ENCODE results near the gene CLSTN2. TPM values are rescaled to one million over a fixed set of nuclear protein-coding genes. Genes with fewer than 3 reads are reported as not detected.
"Not testable (repeated sequence)": the region's sequence is repeated elsewhere in the genome, so short reads cannot be mapped to it uniquely, and the experiment has no call there.

CLSTN2 gene
- total RNA-seq, 1 donor from 2014 or later = 143 TPM

GRCh38 chr3:140408252-140408651 is 473.3 kb downstream of the CLSTN2 start:
- Mint-ChIP-seq H3K4me1 (ENCODE audit: unreplicated experiment) (peaks cover 4% of the 10 kb centered on the region), H3K36me3 (ENCODE audit: unreplicated experiment) (peaks cover 43% of the 10 kb centered on the region), H3K4me3 (ENCODE audit: unreplicated experiment) (no peak overlapping the region), H3K27ac (ENCODE audit: unreplicated experiment) (no peak overlapping the region), H3K27me3 (ENCODE audit: unreplicated experiment) (no peaks in the 10 kb centered on the region), H3K9me3 (ENCODE audit: unreplicated experiment) (peaks cover 26% of the 10 kb centered on the region)
- DNase-seq (ENCODE audit: extremely low spot score, unreplicated experiment) = no peak
- no peak for TF ChIP-seq CTCF (IDR thresholded peaks at IDR 0.05)

GRCh38 chr3:140416666-140417065 is 481.7 kb downstream of the CLSTN2 start:
- Mint-ChIP-seq H3K9me3 (ENCODE audit: unreplicated experiment) (peaks cover 19% of the 10 kb centered on the region), H3K27ac (ENCODE audit: unreplicated experiment) (no peak overlapping the region), H3K4me3 (ENCODE audit: unreplicated experiment) (no peak overlapping the region), H3K27me3 (ENCODE audit: unreplicated experiment) (no peaks in the 10 kb centered on the region), H3K36me3 (ENCODE audit: unreplicated experiment) (peaks cover 22% of the 10 kb centered on the region), H3K4me1 (ENCODE audit: unreplicated experiment) (peaks cover 34% of the 10 kb centered on the region)
- no peak for DNase-seq (ENCODE audit: extremely low spot score, unreplicated experiment)
- no peak for TF ChIP-seq CTCF (IDR thresholded peaks at IDR 0.05)

DNA sequence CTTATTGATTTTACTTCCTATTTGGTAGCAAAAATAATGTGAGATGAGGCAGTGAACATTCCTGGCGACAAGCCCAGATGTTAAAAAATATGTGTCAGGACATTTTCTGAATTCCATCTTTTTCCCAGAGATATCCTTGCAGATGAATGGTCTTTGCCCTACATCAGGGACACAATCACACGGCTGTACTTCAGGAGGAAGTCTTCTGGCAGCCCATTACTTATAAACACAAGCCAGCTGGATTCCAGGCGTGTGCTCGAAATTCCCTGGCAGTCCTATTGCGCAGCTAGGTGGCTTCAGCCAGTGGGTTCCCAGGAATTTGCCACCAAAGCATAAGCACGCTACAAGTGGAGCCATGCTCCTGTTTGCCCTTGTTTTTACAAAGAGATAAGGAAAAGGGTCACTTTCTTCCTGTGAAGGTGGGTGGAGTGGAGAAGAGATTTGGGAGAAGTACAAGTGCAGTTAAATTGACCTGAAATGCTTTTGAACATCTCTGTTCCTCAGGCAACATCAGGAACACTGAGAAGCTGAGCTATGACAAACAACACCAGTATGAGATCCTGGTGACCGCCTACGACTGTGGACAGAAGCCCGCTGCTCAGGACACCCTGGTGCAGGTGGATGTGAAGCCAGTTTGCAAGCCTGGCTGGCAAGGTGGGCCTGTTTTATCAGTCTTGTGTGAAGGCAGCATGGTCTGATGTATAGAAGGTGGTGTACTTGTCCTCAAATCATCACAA is 485.8 kb downstream of the CLSTN2 start:
- H3K4me1 Mint-ChIP-seq (ENCODE audit: unreplicated experiment) = peaks cover 66% of the 10 kb centered on the region
- peak overlapping the region; percentile 91 for H3K27ac Mint-ChIP-seq (ENCODE audit: unreplicated experiment)
- peak overlapping the region; percentile 5 for H3K4me3 Mint-ChIP-seq (ENCODE audit: unreplicated experiment)
- peaks cover 3% of the 10 kb centered on the region for H3K9me3 Mint-ChIP-seq (ENCODE audit: unreplicated experiment)
- H3K36me3 Mint-ChIP-seq (ENCODE audit: unreplicated experiment) = peaks cover 4% of the 10 kb centered on the region
- DNase-seq (ENCODE audit: extremely low spot score, unreplicated experiment) = no peak
- TF ChIP-seq CTCF (IDR thresholded peaks at IDR 0.05) = peak; percentile 42
- H3K27me3 Mint-ChIP-seq (ENCODE audit: unreplicated experiment) = no peaks in the 10 kb centered on the region

- H3K9me3 Mint-ChIP-seq (ENCODE audit: unreplicated experiment) = no peaks in the 10 kb centered on the region
- no peak for DNase-seq (ENCODE audit: extremely low spot score, unreplicated experiment)
- H3K27me3 Mint-ChIP-seq (ENCODE audit: unreplicated experiment) = no peaks in the 10 kb centered on the region
- H3K4me3 Mint-ChIP-seq (ENCODE audit: unreplicated experiment) = no peak overlapping the region
- TF ChIP-seq CTCF (IDR thresholded peaks at IDR 0.05) = no peak
- H3K27ac Mint-ChIP-seq (ENCODE audit: unreplicated experiment) = peak overlapping the region; percentile 91
- peaks cover 7% of the 10 kb centered on the region for H3K36me3 Mint-ChIP-seq (ENCODE audit: unreplicated experiment)
- peaks cover 69% of the 10 kb centered on the region for H3K4me1 Mint-ChIP-seq (ENCODE audit: unreplicated experiment)
These were observed 486.9 kb downstream of the CLSTN2 start for GRCh38 chr3:140421884-140422283.

- TF ChIP-seq CTCF (IDR thresholded peaks at IDR 0.05) = no peak
These were observed 488.2 kb downstream of the CLSTN2 start for GRCh38 chr3:140423146-140423545.

DNA sequence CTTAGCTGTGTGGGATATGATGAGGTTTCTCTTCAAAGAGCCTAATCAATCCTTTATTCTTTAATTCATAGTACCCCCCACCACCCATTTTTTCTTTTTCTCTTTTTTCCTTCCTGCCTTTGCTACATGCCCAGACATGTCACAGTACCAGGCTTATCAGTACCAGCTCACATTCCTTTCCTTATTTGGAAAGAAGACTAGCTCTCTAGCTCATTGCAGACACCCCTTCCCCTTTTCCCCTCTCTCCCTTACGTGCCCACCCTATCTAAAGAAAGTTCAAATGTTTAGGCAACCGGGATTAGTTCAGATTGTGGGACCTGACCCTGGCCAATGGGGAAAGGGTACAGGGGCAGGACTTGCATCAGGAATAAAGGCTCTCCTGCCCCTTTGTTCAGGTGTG is 488.6 kb downstream of the CLSTN2 start:
- H3K36me3 Mint-ChIP-seq (ENCODE audit: unreplicated experiment); DNase-seq (ENCODE audit: extremely low spot score, unreplicated experiment); H3K4me3 Mint-ChIP-seq (ENCODE audit: unreplicated experiment); H3K9me3 Mint-ChIP-seq (ENCODE audit: unreplicated experiment); H3K27me3 Mint-ChIP-seq (ENCODE audit: unreplicated experiment): not testable (repeated sequence)
- peaks cover 58% of the 10 kb centered on the region for H3K4me1 Mint-ChIP-seq (ENCODE audit: unreplicated experiment)
- H3K27ac Mint-ChIP-seq (ENCODE audit: unreplicated experiment) = peak overlapping the region; percentile 73

More at GRCh38 chr3:140423146-140423545, 488.2 kb downstream of the CLSTN2 start:
- Mint-ChIP-seq H3K36me3 (ENCODE audit: unreplicated experiment) (peaks cover 6% of the 10 kb centered on the region), H3K27me3 (ENCODE audit: unreplicated experiment) (no peaks in the 10 kb centered on the region), H3K4me1 (ENCODE audit: unreplicated experiment) (peaks cover 60% of the 10 kb centered on the region), H3K9me3 (ENCODE audit: unreplicated experiment) (no peaks in the 10 kb centered on the region), H3K4me3 (ENCODE audit: unreplicated experiment) (no peak overlapping the region), H3K27ac (ENCODE audit: unreplicated experiment) (peak overlapping the region; percentile 73)
- no peak for DNase-seq (ENCODE audit: extremely low spot score, unreplicated experiment)

Data from osteocyte (in vitro differentiated cells).